AG09319 (cell line): ENCODE measurements around the gene MEAF6.

Source experiments
- DNase-seq: peaks from one replicate; pipeline ENCODE4 v3.0.0-alpha.2; 2010; ENCODE audit warnings: low read depth; ENCODE audit errors: extremely low read depth
- TF ChIP-seq, protein P1 (sequence below): IDR thresholded peaks from 2 replicates; pipeline ENCODE4 v1.5.1; 2011; ENCODE audit warnings: low read depth, mild to moderate bottlenecking, inconsistent platforms, low read length, moderate library complexity

MEAF6 gene

DNA sequence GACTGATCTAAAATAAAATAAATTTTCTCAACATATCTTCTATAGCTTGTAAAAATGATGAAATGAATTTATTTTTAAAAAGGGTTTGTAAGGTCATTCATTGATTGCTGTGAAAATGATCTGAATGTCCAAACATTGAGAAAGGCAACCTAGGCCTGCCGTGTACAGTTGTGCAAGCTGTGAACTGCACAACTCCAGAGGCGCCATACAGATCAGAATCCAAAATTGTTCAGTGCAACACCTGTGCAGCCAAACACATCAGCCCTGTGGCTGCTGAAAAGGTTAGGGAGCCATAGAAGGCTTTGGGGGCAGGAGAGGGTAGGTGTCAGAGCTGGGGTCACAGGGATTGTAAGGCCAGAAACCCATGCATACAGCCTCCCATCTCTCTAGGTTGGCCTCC is 50.1 kb downstream of the MEAF6 start:
- no peak for DNase-seq
- TF ChIP-seq, protein P1, sequence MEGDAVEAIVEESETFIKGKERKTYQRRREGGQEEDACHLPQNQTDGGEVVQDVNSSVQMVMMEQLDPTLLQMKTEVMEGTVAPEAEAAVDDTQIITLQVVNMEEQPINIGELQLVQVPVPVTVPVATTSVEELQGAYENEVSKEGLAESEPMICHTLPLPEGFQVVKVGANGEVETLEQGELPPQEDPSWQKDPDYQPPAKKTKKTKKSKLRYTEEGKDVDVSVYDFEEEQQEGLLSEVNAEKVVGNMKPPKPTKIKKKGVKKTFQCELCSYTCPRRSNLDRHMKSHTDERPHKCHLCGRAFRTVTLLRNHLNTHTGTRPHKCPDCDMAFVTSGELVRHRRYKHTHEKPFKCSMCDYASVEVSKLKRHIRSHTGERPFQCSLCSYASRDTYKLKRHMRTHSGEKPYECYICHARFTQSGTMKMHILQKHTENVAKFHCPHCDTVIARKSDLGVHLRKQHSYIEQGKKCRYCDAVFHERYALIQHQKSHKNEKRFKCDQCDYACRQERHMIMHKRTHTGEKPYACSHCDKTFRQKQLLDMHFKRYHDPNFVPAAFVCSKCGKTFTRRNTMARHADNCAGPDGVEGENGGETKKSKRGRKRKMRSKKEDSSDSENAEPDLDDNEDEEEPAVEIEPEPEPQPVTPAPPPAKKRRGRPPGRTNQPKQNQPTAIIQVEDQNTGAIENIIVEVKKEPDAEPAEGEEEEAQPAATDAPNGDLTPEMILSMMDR, result no peak

DNA sequence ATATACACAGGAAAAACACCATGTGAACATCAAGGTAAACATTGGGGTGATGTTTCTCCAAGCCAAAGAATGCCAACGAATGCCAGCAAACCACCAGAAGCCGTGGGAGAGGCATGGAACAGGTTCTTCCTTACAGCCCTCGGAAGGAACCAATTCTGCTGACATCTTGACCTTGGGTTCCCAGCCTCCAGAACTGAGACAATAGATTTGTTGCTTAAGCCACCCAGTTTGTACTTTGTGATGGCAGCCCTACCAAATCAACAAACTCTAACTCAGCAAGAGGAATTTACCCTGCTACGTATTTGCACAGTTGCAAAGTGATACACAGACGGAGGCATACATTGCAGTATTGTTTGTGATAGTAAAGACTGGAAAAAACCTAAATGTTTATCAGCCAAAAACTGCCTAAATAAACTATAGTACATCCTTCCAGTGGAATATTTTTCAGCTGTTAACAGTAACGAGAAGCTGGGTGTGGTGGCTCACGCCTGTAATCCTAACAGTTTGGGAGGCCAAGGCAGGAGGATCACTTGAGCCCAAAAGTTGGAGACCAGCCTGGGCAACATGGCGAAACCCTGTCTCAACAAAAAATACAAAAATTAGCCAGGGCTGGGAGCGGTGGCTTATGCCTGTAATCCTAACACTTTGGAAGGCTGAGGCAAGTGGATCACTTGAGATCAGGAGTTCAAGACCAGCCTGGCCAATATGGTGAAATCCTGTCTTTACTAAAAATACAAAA is 52.7 kb downstream of the MEAF6 start:
- no peak for DNase-seq
- TF ChIP-seq, protein P1, result no peak

DNA sequence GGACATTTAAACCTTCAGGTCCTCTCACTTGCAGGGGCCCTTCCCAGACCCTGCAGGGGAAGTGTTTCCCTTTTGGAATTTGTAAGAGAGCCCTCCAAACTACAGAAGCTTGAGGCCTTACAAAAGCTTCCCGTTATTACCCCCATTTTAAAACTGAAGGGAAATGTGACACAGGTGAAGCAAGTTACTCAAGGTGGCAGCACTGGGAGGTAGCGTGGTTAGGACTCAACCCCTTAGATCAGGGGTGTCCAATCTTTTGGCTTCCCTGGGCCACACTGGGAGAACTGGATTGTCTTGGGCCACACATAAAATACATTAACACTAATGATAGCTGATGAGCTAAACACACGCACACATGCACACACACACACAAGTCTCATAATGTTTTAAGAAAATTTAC is 56.0 kb downstream of the MEAF6 start:
- no peak for DNase-seq
- TF ChIP-seq, protein P1, result no peak

DNA sequence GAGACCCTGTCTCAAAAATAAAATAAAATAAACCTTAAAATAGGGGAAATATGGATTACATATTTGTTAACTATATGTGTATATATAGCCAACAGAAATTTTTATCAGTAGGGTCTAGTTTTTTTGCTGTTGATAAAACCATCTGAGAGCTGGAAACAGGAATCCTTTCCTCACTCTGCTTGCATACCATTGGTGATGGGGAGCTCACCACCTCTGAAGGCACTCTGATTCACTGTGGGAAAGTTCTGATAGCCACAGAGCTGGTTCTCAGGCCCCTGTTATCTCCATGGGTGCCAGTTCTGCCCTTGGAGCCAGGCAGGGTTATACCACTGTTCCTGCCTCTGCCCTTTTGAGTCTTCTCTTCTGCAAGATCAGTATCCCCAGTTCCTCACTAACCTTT is 58.0 kb downstream of the MEAF6 start:
- no peak for DNase-seq
- TF ChIP-seq, protein P1, result no peak

DNA sequence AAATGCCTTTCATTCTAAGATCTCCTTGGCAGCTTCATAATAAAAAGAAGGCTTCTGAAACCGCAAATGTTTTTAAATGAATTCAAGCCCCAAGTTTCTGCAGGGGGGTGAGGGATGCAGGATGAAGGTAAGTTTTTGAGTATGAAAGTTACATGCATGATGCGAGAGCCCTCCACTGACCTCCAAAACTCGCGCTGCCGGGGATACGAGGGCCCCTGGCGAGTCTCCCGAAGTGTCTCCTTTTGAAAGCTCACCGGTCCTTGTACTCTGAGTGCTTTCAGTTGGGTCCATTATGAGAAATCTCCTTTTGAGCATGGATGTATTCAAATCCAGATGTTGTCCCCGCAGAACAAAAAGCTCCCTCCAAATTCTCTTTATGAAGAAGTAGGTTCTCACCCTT is 59.0 kb downstream of the MEAF6 start:
- TF ChIP-seq, protein P1, result no peak
- DNase-seq, result no peak

DNA sequence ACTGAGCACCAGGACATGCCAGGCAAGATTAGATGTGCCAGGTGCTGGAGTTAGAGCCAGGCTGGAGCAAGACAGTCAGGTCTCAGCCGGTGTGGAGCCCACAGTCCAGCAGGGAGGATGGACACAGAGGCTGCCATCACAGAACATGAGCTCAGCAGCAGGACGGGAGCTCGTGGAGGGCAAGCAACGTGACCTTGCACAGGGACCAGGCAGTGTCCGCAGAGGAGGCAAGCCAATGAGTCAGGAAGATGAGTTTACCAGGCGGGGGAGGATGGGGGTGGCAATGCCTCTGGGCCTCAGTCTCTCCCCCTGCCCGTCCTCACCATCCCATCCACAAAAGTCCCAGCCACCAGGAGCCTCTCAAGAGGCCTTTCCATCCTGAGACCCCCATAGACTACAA is 60.9 kb downstream of the MEAF6 start:
- TF ChIP-seq, protein P1, result no peak
- no peak for DNase-seq

DNA sequence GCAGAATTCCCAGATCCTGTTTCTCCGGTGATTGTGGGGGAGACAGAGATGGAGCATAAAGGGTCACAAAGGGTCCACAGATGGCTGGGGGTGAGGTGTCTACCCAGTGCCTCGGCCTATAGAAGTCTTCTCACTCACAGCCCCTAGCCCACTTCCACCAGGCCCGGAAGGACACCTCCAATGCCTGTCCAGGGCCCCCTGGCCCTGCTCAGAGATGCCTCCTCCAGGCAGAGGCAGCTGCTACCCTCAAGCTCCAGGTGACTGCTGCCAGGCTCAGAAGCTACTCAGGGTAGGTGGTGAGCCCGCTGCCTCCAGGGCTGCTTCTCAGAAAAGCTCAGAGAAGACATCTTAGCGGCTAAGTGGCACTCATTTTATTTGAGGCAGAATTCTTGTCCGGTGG is 62.1 kb downstream of the MEAF6 start:
- no peak for DNase-seq
- TF ChIP-seq, protein P1, result no peak
